Endothelial cell of umbilical vein (primary cell): ENCODE data around the gene RACGAP1. TPM values are rescaled to one million over a fixed set of nuclear protein-coding genes. Genes with fewer than 3 reads are reported as not detected.

Source experiments
- BruUV-seq: library from RNA; stranded (reverse); fragments of 400-500 nt; replicated peaks from 2 replicates; lab custom pipeline; 2021; lab: Mats Ljungman, UMichigan
- CTCF ChIA-PET: fragments of 300-600, 350-600 bp; sonication (Branson Sonifier 250); formaldehyde crosslinking; loops from one replicate; lab custom pipeline; 2021; ENCODE audit warnings: antibody characterized with exemption, inconsistent platforms; lab: Charles Lee
- POLR2A ChIA-PET: fragments of 300-600, 350-600 bp; sonication (Branson Sonifier 250); formaldehyde crosslinking; loops from one replicate; lab custom pipeline; 2021; ENCODE audit warnings: antibody characterized with exemption, inconsistent platforms; lab: Charles Lee
- DNase-seq: peaks from one replicate; pipeline ENCODE4 v3.0.0-alpha.2; 2011; ENCODE audit warnings: low read depth, low spot score
- FAIRE-seq: peaks from 2 replicates; lab custom pipeline; 2011; peaks lifted over from hg19 to GRCh38; lab: Jason Lieb, UNC
- H2AFZ ChIP-seq: 2 replicates; pipeline ENCODE4 v1.6.0; 2012; ENCODE audit warnings: low read depth, low read length, control low read depth, inconsistent platforms
- H3K27ac ChIP-seq: 2 replicates; pipeline ENCODE4 v1.5.1; 2011; ENCODE audit warnings: low read depth, mild to moderate bottlenecking, control low read depth, low read length, moderate library complexity; ENCODE audit not compliant: insufficient read depth
- H3K27me3 ChIP-seq, 2 experiments: 2 replicates each; pipeline versions ENCODE4 v1.6.0 to v1.6.1; 2011; ENCODE audit warnings: low read length in 2 of 2, mixed read lengths in 1 of 2; ENCODE audit not compliant: control insufficient read depth in 2 of 2, insufficient read depth in 2 of 2
- H3K36me3 ChIP-seq, 2 experiments: 2 replicates in 1 of 2; 3 replicates in 1 of 2; pipeline ENCODE4 v1.5.1; 2011; ENCODE audit warnings: low read length in 2 of 2, mild to moderate bottlenecking in 1 of 2, moderate library complexity in 1 of 2; ENCODE audit not compliant: control insufficient read depth in 2 of 2, insufficient read depth in 2 of 2; ENCODE audit errors: extremely low read depth in 1 of 2
- H3K4me1 ChIP-seq: 3 replicates; pipeline ENCODE4 v1.5.1; 2011; ENCODE audit warnings: mild to moderate bottlenecking, low read length; ENCODE audit not compliant: control insufficient read depth, insufficient read depth; ENCODE audit errors: extremely low read depth
- H3K4me2 ChIP-seq: 2 replicates; pipeline ENCODE4 v1.6.1; 2011; ENCODE audit warnings: low read length, control low read depth, mixed read lengths; ENCODE audit not compliant: insufficient read depth
- H3K4me3 ChIP-seq, 3 experiments: fragments of 200-600 bp in 1 of 3; sonication (generic), shearing (Covaris generic) in 1 of 3; replicated peaks in 1 of 3; 2 replicates each; pipeline ENCODE4 v1.5.1; 2011 to 2016; ENCODE audit warnings: control low read depth in 3 of 3, low read length in 3 of 3, mild to moderate bottlenecking in 2 of 3, inconsistent platforms in 1 of 3, low read depth in 1 of 3, moderate library complexity in 1 of 3; ENCODE audit not compliant: insufficient read depth in 1 of 3
- H3K79me2 ChIP-seq: 2 replicates; pipeline ENCODE4 v1.6.0; 2012; ENCODE audit warnings: low read length, inconsistent platforms; ENCODE audit not compliant: control insufficient read depth, insufficient read depth
- H3K9ac ChIP-seq: replicated peaks from 2 replicates; pipeline ENCODE3; 2011; ENCODE audit warnings: low read length, control low read depth; ENCODE audit not compliant: insufficient read depth; ENCODE audit errors: extremely low read depth
- H3K9me1 ChIP-seq: replicated peaks from 3 replicates; pipeline ENCODE4 v1.6.0; 2011; ENCODE audit warnings: mild to moderate bottlenecking, low read length; ENCODE audit not compliant: control insufficient read depth, insufficient read depth; ENCODE audit errors: extremely low read depth
- H3K9me3 ChIP-seq: replicated peaks from 2 replicates; pipeline ENCODE4 v1.5.1; 2012; ENCODE audit warnings: low read length, inconsistent platforms; ENCODE audit not compliant: control insufficient read depth, insufficient read depth
- H4K20me1 ChIP-seq: replicated peaks from 2 replicates; pipeline ENCODE3; 2011; ENCODE audit warnings: mild to moderate bottlenecking, low read length; ENCODE audit not compliant: control insufficient read depth, insufficient read depth; ENCODE audit errors: extremely low read depth
- CTCF ChIP-seq, 2 donors: IDR thresholded peaks; 1 replicate in 1 of 2; 2 replicates in 1 of 2; pipeline ENCODE4 v1.5.1; 2011; ENCODE audit warnings: low read length in 2 of 2, mild to moderate bottlenecking in 2 of 2, moderate library complexity in 2 of 2, control low read depth in 1 of 2, inconsistent platforms in 1 of 2, low read depth in 1 of 2; ENCODE audit not compliant: insufficient read depth in 1 of 2; ENCODE audit errors: extremely low read depth in 1 of 2
- EZH2 ChIP-seq: IDR thresholded peaks from 2 replicates; pipeline ENCODE4 v1.6.1; 2012; ENCODE audit warnings: borderline replicate concordance, low read depth, mild to moderate bottlenecking, moderate library complexity, low read length, inconsistent platforms; ENCODE audit not compliant: severe bottlenecking
- JUN ChIP-seq: IDR thresholded peaks from 2 replicates; pipeline ENCODE4 v1.6.1; 2011; ENCODE audit warnings: borderline replicate concordance, low read depth; ENCODE audit not compliant: insufficient read length, insufficient read depth
- POLR2A ChIP-seq: IDR thresholded peaks from 2 replicates; pipeline ENCODE4 v1.6.1; 2012; ENCODE audit warnings: low read depth, mild to moderate bottlenecking, control low read depth, low read length
- POLR2AphosphoS5 ChIP-seq: IDR thresholded peaks from 2 replicates; pipeline ENCODE4 v1.6.1; 2012; ENCODE audit warnings: low read depth, mild to moderate bottlenecking, control low read depth, low read length, moderate library complexity; ENCODE audit not compliant: insufficient read depth
- dilution Hi-C: fragments of 300-500 bp; cut with MboI; formaldehyde crosslinking; loops from one replicate; pipeline ENCODE4 v1.15.0; 2019; ENCODE audit warnings: low sequenced_read_pairs; ENCODE audit not compliant: extremely low pct_ligation_motif_present
- intact Hi-C: fragments of 100-400 bp; cut with micrococcal nuclease; formaldehyde crosslinking; loops from one replicate; pipeline ENCODE4 v1.10.0; 2022
- polyA plus RNA-seq, 4 experiments: library from polyadenylated mRNA; depleted of rRNA in 3 of 4; stranded (reverse) in 3 of 4; unstranded in 1 of 4; fragments of >200 nt; gene quantifications; 2 replicates each; pipeline versions ENCODE4 v1.2.1 to v1.2.3, GENCODE V29; 2011 to 2012; ENCODE audit warnings: missing spikeins in 1 of 4
- total RNA-seq: library from RNA; stranded (reverse); gene quantifications from 2 replicates; pipeline ENCODE4 v1.2.3, GENCODE V29; 2021
- TF ChIP-seq, protein P1 (sequence below): IDR thresholded peaks from 2 replicates; pipeline ENCODE4 v1.6.1; 2011; ENCODE audit not compliant: insufficient read depth, insufficient read length

RACGAP1 gene
- total and polyA plus RNA-seq, 2 donors (not counting 3 experiments of a cell fraction or from before 2014, with no cell fraction given): 16.5 to 56.3 TPM

DNA sequence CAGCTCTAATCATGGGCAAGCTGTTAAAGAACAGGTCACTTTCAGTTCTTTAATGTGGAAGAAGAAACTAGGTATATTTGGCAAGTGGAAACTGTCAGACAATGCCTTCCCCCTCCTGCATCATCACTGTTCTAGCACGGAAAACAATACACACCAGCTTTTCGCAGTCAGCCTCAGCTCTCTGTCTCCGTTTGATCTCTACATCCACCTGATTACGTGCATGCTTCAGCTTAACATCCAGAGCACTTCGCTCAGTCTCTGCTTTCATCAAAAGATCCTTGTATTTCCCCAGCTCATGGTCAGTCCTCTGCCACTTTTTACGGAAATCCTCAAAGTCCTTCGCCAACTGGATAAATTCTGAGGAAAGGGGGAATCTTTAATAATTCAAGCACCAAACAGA is 19.0 kb downstream of the RACGAP1 start:
- Histone ChIP-seq H3K36me3 (peaks cover 0 to 3% of the 10 kb centered on the region in 2 experiments), H3K9me3 (no peaks in the 10 kb centered on the region), H3K9me1 (no peaks in the 10 kb centered on the region), H3K27ac (no peak overlapping the region), H3K4me3 (no peak overlapping the region), H3K4me2 (no peak overlapping the region), H3K27me3 (no peaks in the 10 kb centered on the region), H2AFZ (no peak overlapping the region), H3K9ac (no peak overlapping the region), H3K4me1 (peaks cover 3% of the 10 kb centered on the region), H4K20me1 (peaks cover 2% of the 10 kb centered on the region), H3K79me2 (peaks cover 24% of the 10 kb centered on the region)
- TF ChIP-seq, protein P1, sequence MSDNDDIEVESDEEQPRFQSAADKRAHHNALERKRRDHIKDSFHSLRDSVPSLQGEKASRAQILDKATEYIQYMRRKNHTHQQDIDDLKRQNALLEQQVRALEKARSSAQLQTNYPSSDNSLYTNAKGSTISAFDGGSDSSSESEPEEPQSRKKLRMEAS: no peak
- TF ChIP-seq CTCF (IDR thresholded peaks at IDR 0.05; ENCODE audit: extremely low read depth in 1 of 2, insufficient read depth in 1 of 2, low read depth in 1 of 2, low read length in 2 of 2): no peak
- TF ChIP-seq POLR2A: no peak
- no peak for TF ChIP-seq JUN
- TF ChIP-seq POLR2AphosphoS5: no peak
- TF ChIP-seq EZH2: no peak
- intact Hi-C loops (no loop called here), dilution Hi-C loops (no loop called here)
- no peak for DNase-seq
- POLR2A ChIA-PET: no interaction called here
- CTCF ChIA-PET: interaction anchor here (1.1 to 4.1 kb wide), 6 partner anchors 10 to 40 kb away, joined by 3 to 17 read pairs (median 10); partner anchors contain the start of gene RACGAP1
- no peak for FAIRE-seq
- no TSS peak for BruUV-seq
